ENCODE measurements around the gene ARHGAP8. TPM values are rescaled to one million over a fixed set of nuclear protein-coding genes. Genes with fewer than 3 reads are reported as not detected.

ARHGAP8 gene
- total RNA-seq, 3 donors from 2014 or later (not counting 1 experiment from before 2014, with no cell fraction given) = 23.6 to 32.6 (median 26.5) TPM

DNA sequence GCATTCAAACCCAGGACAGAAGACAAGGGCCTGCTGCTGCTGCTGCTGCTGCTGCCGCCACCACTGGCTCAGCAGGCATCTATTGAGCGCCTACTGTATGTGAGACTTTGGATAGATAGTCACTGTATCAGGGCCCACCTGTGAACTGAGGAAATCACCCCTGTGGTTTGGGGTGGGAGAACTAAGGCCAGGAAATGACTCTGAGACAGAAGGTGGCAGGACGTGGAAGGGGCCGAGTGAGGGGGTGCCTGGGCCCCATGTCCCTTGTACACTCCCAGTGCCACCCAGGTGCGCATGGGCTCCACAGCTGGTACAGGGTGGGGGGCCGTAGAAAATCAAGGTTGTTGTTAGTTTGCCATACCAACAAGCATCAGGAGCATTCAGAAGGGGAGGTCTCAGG lies 50.6 kb downstream of the ARHGAP8 start:
- no peaks in the 10 kb centered on the region for H3K4me1 ChIP-seq (ENCODE audit: control insufficient read depth, insufficient read depth, low read length)
- 55% methylated on average over 6 of the region's 6 CpGs for WGBS (ENCODE audit: insufficient coverage)
- no peak for DNase-seq

DNA sequence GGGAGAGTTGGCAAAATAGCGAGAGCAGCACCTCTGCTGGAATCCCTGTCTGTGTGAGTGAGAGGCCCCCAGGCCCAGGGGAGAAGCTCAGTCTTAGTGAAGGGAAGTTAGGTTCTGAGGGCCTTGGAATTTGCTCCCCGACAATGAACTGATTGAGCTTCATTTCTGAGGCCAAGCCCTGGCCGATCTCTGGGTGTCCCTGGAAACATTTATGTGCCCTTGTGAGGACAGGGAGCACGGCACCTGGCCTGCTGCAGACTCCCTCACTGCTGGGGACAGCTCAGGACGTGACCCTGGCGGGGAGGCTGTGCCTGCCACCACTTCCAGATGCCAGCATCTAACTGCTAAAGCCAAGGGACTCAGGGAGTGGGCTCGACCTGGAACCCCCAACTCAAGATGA lies 52.0 kb downstream of the ARHGAP8 start:
- TF ChIP-seq, protein P1, sequence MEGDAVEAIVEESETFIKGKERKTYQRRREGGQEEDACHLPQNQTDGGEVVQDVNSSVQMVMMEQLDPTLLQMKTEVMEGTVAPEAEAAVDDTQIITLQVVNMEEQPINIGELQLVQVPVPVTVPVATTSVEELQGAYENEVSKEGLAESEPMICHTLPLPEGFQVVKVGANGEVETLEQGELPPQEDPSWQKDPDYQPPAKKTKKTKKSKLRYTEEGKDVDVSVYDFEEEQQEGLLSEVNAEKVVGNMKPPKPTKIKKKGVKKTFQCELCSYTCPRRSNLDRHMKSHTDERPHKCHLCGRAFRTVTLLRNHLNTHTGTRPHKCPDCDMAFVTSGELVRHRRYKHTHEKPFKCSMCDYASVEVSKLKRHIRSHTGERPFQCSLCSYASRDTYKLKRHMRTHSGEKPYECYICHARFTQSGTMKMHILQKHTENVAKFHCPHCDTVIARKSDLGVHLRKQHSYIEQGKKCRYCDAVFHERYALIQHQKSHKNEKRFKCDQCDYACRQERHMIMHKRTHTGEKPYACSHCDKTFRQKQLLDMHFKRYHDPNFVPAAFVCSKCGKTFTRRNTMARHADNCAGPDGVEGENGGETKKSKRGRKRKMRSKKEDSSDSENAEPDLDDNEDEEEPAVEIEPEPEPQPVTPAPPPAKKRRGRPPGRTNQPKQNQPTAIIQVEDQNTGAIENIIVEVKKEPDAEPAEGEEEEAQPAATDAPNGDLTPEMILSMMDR (IDR thresholded peaks at IDR 0.05) = no peak
- Histone ChIP-seq H3K4me3 (ENCODE audit: low read length) (no peak overlapping the region), H3K36me3 (ENCODE audit: control insufficient read depth, insufficient read depth, low read length) (no peaks in the 10 kb centered on the region), H3K9me3 (ENCODE audit: control insufficient read depth, insufficient read depth, low read length) (no peaks in the 10 kb centered on the region), H3K4me1 (ENCODE audit: control insufficient read depth, insufficient read depth, low read length) (no peaks in the 10 kb centered on the region), H3K27ac (ENCODE audit: low read length) (no peak overlapping the region), H3K27me3 (ENCODE audit: control insufficient read depth, insufficient read depth, low read length) (no peaks in the 10 kb centered on the region)
- DNase-seq = no peak
- intact Hi-C loops (cut with micrococcal nuclease) = no loop called here
- 85% methylated on average over 7 of the region's 7 CpGs for WGBS (ENCODE audit: insufficient coverage)
- H3K4me3 Mint-ChIP-seq = no peak overlapping the region
- H3K36me3 Mint-ChIP-seq = no peaks in the 10 kb centered on the region
- H3K27ac Mint-ChIP-seq = no peak overlapping the region
- ATAC-seq = no peak
- H3K9me3 Mint-ChIP-seq = no peaks in the 10 kb centered on the region
- H3K4me1 Mint-ChIP-seq = peaks cover 9 to 13% of the 10 kb centered on the region in 2 donors
- no peaks in the 10 kb centered on the region for H3K27me3 Mint-ChIP-seq (ENCODE audit: low read depth in 2 of 2)

More for the DNA sequence above, 50.6 kb downstream of the ARHGAP8 start:
- no peaks in the 10 kb centered on the region for H3K9me3 Mint-ChIP-seq
- H3K4me3 Mint-ChIP-seq = no peak overlapping the region
- intact Hi-C loops (cut with micrococcal nuclease) = no loop called here
- no peaks in the 10 kb centered on the region for H3K27me3 Mint-ChIP-seq (ENCODE audit: low read depth in 2 of 2)
- TF ChIP-seq, protein P1 (IDR thresholded peaks at IDR 0.05) = no peak
- H3K36me3 Mint-ChIP-seq = no peaks in the 10 kb centered on the region
- Histone ChIP-seq H3K9me3 (ENCODE audit: control insufficient read depth, insufficient read depth, low read length) (no peaks in the 10 kb centered on the region), H3K36me3 (ENCODE audit: control insufficient read depth, insufficient read depth, low read length) (no peaks in the 10 kb centered on the region), H3K27me3 (ENCODE audit: control insufficient read depth, insufficient read depth, low read length) (no peaks in the 10 kb centered on the region), H3K4me3 (ENCODE audit: low read length) (no peak overlapping the region), H3K27ac (ENCODE audit: low read length) (no peak overlapping the region)
- no peak overlapping the region for H3K27ac Mint-ChIP-seq
- ATAC-seq = no peak
- peaks cover 5 to 7% of the 10 kb centered on the region in 2 donors for H3K4me1 Mint-ChIP-seq

DNA sequence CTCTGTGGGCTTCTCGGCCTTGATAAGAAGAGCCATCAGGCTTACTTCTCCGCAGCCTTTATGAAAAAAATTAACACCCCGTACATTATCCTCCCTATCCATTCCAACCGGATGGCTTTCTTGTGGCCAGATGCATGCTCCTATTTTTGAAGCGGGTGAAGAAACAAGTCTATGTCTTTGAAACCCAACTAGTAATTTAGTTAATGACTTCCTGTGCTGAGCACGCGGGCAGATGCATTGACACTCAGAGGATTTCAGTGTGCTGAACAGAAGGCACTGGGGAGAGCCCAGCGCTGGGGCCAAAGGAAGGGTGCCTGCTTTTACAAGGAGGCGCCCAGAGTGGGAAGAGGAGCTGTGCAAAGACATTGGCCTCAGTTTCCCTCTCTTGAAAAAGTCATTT lies 53.3 kb downstream of the ARHGAP8 start:
- no peak for DNase-seq
- Histone ChIP-seq H3K4me1 (ENCODE audit: control insufficient read depth, insufficient read depth, low read length) (no peaks in the 10 kb centered on the region), H3K36me3 (ENCODE audit: control insufficient read depth, insufficient read depth, low read length) (no peaks in the 10 kb centered on the region), H3K27me3 (ENCODE audit: control insufficient read depth, insufficient read depth, low read length) (no peaks in the 10 kb centered on the region), H3K9me3 (ENCODE audit: control insufficient read depth, insufficient read depth, low read length) (no peaks in the 10 kb centered on the region), H3K4me3 (ENCODE audit: low read length) (no peak overlapping the region), H3K27ac (ENCODE audit: low read length) (no peak overlapping the region)
- WGBS (ENCODE audit: insufficient coverage) = 92% methylated on average over 9 of the region's 9 CpGs
- TF ChIP-seq, protein P1 (IDR thresholded peaks at IDR 0.05) = no peak
- H3K27ac Mint-ChIP-seq = no peak overlapping the region
- no peaks in the 10 kb centered on the region for H3K9me3 Mint-ChIP-seq
- no peaks in the 10 kb centered on the region for H3K36me3 Mint-ChIP-seq
- no peak for ATAC-seq
- H3K4me1 Mint-ChIP-seq = peaks cover 9 to 13% of the 10 kb centered on the region in 2 donors
- intact Hi-C loops (cut with micrococcal nuclease) = no loop called here
- no peak overlapping the region for H3K4me3 Mint-ChIP-seq
- no peaks in the 10 kb centered on the region for H3K27me3 Mint-ChIP-seq (ENCODE audit: low read depth in 2 of 2)

DNA sequence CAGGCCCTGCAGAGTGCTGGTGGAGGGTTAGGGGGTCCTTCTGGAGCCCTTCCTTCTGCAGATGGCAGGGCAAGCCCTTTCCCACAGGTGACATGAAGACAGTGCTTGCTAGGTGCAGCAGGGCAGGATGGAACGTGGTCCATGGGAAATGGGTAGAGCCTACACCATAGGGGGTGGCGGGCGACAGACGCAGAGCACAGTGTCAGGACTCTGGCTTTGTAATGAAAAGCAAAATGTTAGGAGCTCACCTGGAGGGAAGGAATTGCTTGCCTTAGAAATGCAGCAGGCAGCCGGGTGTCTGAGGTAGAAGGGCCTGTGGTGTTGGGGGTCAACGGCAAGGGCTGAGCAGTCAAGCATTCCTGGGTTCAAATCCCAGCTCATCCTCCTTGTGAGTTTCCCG lies 54.9 kb downstream of the ARHGAP8 start:
- no peak for ATAC-seq
- Mint-ChIP-seq H3K36me3 (no peaks in the 10 kb centered on the region), H3K27ac (no peak overlapping the region), H3K4me3 (no peak overlapping the region), H3K9me3 (no peaks in the 10 kb centered on the region), H3K27me3 (ENCODE audit: low read depth in 2 of 2) (no peaks in the 10 kb centered on the region), H3K4me1 (peaks cover 9 to 13% of the 10 kb centered on the region in 2 donors)
- H3K36me3 ChIP-seq (ENCODE audit: control insufficient read depth, insufficient read depth, low read length) = no peaks in the 10 kb centered on the region
- DNase-seq = no peak
- no peaks in the 10 kb centered on the region for H3K27me3 ChIP-seq (ENCODE audit: control insufficient read depth, insufficient read depth, low read length)
- WGBS (ENCODE audit: insufficient coverage) = 89% methylated on average over 7 of the region's 7 CpGs
- H3K4me3 ChIP-seq (ENCODE audit: low read length) = no peak overlapping the region
- no peak overlapping the region for H3K27ac ChIP-seq (ENCODE audit: low read length)
- TF ChIP-seq, protein P1 (IDR thresholded peaks at IDR 0.05) = no peak
- H3K4me1 ChIP-seq (ENCODE audit: control insufficient read depth, insufficient read depth, low read length) = no peaks in the 10 kb centered on the region
- intact Hi-C loops (cut with micrococcal nuclease) = no loop called here
- no peaks in the 10 kb centered on the region for H3K9me3 ChIP-seq (ENCODE audit: control insufficient read depth, insufficient read depth, low read length)

Data from natural killer cell (primary cell).